Endothelial cell of umbilical vein (primary cell): ENCODE data around the gene NCKAP5.

Experiments used
- CTCF ChIP-seq, 2 donors: IDR thresholded peaks; 1 replicate in 1 of 2; 2 replicates in 1 of 2; pipeline ENCODE4 v1.5.1; 2011; ENCODE audit warnings: low read length in 2 of 2, mild to moderate bottlenecking in 2 of 2, moderate library complexity in 2 of 2, control low read depth in 1 of 2, inconsistent platforms in 1 of 2, low read depth in 1 of 2; ENCODE audit not compliant: insufficient read depth in 1 of 2; ENCODE audit errors: extremely low read depth in 1 of 2
- FOS ChIP-seq: IDR thresholded peaks from 2 replicates; pipeline ENCODE4 v1.6.1; 2011; ENCODE audit warnings: mild to moderate bottlenecking, low read length, moderate library complexity, borderline replicate concordance; ENCODE audit not compliant: insufficient read depth
- MYC ChIP-seq: IDR thresholded peaks from one replicate; pipeline ENCODE4 v1.6.1; 2011; ENCODE audit warnings: mild to moderate bottlenecking, low read depth, low read length
- POLR2A ChIP-seq: IDR thresholded peaks from 2 replicates; pipeline ENCODE4 v1.6.1; 2012; ENCODE audit warnings: low read depth, mild to moderate bottlenecking, control low read depth, low read length
- POLR2AphosphoS5 ChIP-seq: IDR thresholded peaks from 2 replicates; pipeline ENCODE4 v1.6.1; 2012; ENCODE audit warnings: low read depth, mild to moderate bottlenecking, control low read depth, low read length, moderate library complexity; ENCODE audit not compliant: insufficient read depth

DNA sequence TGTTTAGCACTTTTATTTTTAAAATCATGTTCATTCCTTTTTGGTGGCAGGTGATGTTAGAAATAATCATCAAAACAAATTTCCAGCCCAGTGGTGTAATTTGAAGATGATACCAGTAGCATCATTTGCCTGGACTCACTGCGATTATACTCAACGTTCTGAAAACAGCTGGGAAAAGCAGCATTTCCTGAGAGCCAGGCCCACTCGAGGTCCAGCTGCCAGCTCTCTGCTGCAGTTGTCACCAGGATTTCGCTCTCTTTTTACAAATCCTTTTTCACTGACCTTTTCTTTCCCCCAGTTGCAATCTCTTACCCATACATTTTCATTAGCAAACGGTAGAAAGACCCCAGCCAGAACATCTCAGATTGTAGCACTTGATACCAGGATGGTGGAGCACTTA lies 787.6 kb downstream of the NCKAP5 start:
- no peak for TF ChIP-seq CTCF (IDR thresholded peaks at IDR 0.05; ENCODE audit: extremely low read depth in 1 of 2, insufficient read depth in 1 of 2, low read depth in 1 of 2, low read length in 2 of 2)
- TF ChIP-seq FOS = no peak
- TF ChIP-seq POLR2A = no peak
- TF ChIP-seq POLR2AphosphoS5 = no peak
- no peak for TF ChIP-seq MYC
